Coronary artery (tissue), 2 donors: ENCODE results near the gene B3GAT1.

Experiments used
- DNase-seq: peaks from one replicate; pipeline ENCODE4 v3.0.0-alpha.2; 2017; ENCODE audit warnings: low spot score
- H3K27ac ChIP-seq, 2 donors: fragments of 200-600 bp; sonication (generic); one replicate each; pipeline ENCODE4 v1.5.1; 2016 to 2019
- H3K4me3 ChIP-seq: fragments of 200-600 bp; sonication (generic); 2 replicates; pipeline ENCODE4 v1.5.1; 2016; ENCODE audit warnings: mild to moderate bottlenecking, moderate library complexity
- CTCF ChIP-seq: fragments of 200-600 bp; sonication (generic); IDR thresholded peaks from one replicate; pipeline ENCODE4 v1.5.1; 2019; ENCODE audit warnings: antibody characterized with exemption

Gene B3GAT1

DNA sequence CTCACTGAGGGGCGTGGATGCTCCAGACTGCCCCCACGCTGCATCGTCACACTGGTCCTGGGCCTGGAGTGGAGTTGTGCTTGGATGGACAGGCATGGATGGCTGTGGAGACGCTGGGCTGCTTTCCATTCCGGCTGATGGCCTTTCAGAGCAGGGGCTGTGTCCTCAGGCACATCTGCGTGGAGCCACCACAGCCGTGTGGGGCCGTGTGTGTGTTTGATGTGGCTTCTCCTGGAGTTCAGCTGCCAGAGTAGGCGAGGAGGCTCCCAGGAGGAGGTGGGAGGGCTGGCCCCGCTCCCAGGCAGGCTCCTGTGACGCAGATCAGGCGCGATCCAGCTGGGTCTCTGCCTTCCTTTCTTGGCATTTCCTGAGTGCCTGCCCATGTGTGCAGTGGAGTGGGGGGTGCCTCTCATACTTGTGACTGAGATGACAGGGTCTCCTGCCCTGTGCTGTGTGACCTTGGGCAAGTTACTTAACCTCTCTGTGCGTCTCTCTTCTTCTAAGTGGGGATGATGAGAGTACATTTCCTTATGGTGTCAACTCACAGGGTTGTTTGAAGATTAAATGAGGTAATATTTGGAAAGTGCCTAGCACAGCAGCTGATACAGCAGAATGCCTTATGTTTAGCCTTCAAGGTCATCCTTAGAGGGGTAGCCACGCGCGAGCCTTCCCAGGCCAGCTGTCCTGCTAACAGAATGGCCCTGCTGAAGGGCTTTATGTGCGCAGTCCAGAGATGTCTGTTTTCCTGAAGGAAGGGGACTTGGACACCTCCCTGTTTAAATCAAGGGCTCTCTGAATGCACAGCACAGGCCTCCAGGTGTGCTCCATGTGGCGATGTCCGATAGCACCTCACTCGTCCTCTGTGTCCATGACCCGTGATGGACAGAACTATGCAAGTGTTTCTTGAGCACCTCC lies 46.8 kb downstream of the B3GAT1 start:
- TF ChIP-seq CTCF = no peak
- DNase-seq = no peak
- Histone ChIP-seq H3K4me3 (no peak overlapping the region), H3K27ac (no peak overlapping the region)

- no peak for DNase-seq
- no peak for TF ChIP-seq CTCF
- Histone ChIP-seq H3K4me3 (no peak overlapping the region), H3K27ac (no peak overlapping the region)
Measured at GRCh38 chr11:134364261-134364660, 47.8 kb downstream of the B3GAT1 start.

- no peak overlapping the region for H3K27ac ChIP-seq
- TF ChIP-seq CTCF = no peak
- H3K4me3 ChIP-seq = no peak overlapping the region
- no peak for DNase-seq
Measured at GRCh38 chr11:134363592-134363991, 48.5 kb downstream of the B3GAT1 start.

DNA sequence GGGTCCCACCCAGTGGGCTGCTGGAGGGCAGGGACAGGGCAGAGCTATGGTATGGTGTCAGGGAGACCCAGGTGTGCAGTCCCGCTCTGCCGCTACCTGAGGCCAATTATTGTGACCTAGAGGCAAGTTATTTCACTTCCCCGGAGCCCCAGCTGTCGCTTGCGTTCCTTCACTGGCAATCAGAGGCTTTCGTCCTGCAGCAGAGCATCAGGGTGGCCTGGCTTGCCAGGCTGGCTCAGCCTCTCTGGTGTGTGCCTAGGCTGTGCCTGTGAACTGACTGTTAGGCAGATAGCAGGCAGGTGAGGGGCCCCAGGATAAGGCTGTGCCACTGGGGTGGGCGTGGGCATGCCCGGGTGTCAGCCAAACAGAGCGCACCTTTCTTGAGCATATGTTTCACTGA lies 48.9 kb downstream of the B3GAT1 start:
- TF ChIP-seq CTCF = no peak
- no peak for DNase-seq
- H3K27ac ChIP-seq = no peak overlapping the region
- no peak overlapping the region for H3K4me3 ChIP-seq

GRCh38 chr11:134362192-134362901 lies 49.7 kb downstream of the B3GAT1 start:
- Histone ChIP-seq H3K27ac (no peak overlapping the region), H3K4me3 (no peak overlapping the region)
- no peak for DNase-seq
- TF ChIP-seq CTCF = no peak

DNA sequence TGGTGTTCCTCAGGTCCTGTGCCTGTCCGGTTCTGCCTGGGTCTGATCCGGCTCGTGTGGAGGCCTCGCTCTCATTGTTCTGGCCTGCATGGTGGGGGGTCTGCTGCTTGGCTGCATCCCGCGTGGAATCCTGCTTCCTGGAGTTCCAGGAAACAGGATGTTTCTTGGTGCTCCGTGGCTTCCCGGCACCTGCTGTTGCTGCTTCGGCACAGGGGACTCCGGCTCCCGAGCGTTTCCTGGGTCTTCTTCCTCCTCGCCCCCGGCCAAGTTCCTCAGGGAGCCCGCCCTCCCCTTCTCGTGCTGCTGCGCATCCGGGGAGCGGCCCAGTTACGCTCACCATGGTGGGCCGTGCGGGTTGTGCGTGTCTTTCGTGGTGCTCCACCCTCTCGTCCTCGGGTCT lies 50.4 kb downstream of the B3GAT1 start:
- no peak overlapping the region for H3K27ac ChIP-seq
- DNase-seq = no peak
- TF ChIP-seq CTCF = no peak
- H3K4me3 ChIP-seq = no peak overlapping the region
